HEK293T (cell line): Measurements from ENCODE around the gene SCT.

ENCODE experiments used
- ELF4 ChIP-seq: fragments of 450-650 bp; IDR thresholded peaks from 2 replicates; pipeline ENCODE4 v1.6.1; 2017; ENCODE audit warnings: antibody characterized with exemption
- FOXA1 ChIP-seq: fragments of 450-650 bp; IDR thresholded peaks from 2 replicates; pipeline ENCODE4 v1.6.1; 2016; ENCODE audit warnings: mild to moderate bottlenecking
- FOXK2 ChIP-seq: fragments of 450-650 bp; IDR thresholded peaks from 2 replicates; pipeline ENCODE4 v1.6.1; 2016; ENCODE audit warnings: mild to moderate bottlenecking
- FOXM1 ChIP-seq: fragments of 450-650 bp; IDR thresholded peaks from 2 replicates; pipeline ENCODE4 v1.6.1; 2017; ENCODE audit warnings: mild to moderate bottlenecking, borderline replicate concordance
- HDGF ChIP-seq: fragments of 450-650 bp; IDR thresholded peaks from 2 replicates; pipeline ENCODE4 v1.6.1; 2017; ENCODE audit warnings: antibody characterized with exemption, borderline replicate concordance
- L3MBTL2 ChIP-seq: fragments of 450-650 bp; conservative IDR thresholded peaks from 2 replicates; pipeline ENCODE4 v1.6.1; 2016; ENCODE audit warnings: mild to moderate bottlenecking
- LEF1 ChIP-seq: fragments of 450-650 bp; IDR thresholded peaks from 2 replicates; pipeline ENCODE4 v1.6.1; 2017; ENCODE audit warnings: mild to moderate bottlenecking, borderline replicate concordance
- SP1 ChIP-seq: fragments of 450-650 bp; IDR thresholded peaks from 2 replicates; pipeline ENCODE4 v1.6.1; 2017
- SUZ12 ChIP-seq: fragments of 450-650 bp; IDR thresholded peaks from 2 replicates; pipeline ENCODE4 v1.6.1; 2016; ENCODE audit warnings: mild to moderate bottlenecking
- TARDBP ChIP-seq: fragments of 450-650 bp; IDR thresholded peaks from 2 replicates; pipeline ENCODE4 v1.6.1; 2016
- ZNF384 ChIP-seq: fragments of 450-650 bp; IDR thresholded peaks from 2 replicates; pipeline ENCODE4 v1.6.1; 2016

DNA sequence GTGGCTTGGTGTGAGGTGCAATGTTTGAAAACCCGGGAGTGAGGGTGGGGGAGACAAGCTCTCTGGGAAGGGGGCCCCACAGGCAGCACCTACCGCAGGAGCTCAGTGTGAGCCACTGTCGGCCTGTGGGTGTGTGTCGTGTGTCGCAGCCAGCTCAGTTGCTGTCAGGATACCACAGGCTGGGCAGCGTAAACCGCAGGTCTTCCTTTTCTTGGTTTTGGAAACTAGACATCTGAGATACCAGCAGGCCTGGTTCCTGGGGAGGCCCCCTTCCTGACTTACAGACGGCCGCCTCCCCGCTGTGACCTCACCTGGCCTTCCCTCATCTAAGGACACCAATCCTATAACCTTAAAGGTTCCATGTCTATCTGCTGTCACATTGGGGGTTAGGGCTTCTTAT lies 30.6 kb downstream of the SCT start:
- TF ChIP-seq ZNF384 = no peak
- TF ChIP-seq FOXA1 = no peak
- no peak for TF ChIP-seq FOXM1
- TF ChIP-seq FOXK2 = no peak
- no peak for TF ChIP-seq SUZ12
- no peak for TF ChIP-seq SP1
- no peak for TF ChIP-seq TARDBP
- TF ChIP-seq HDGF = no peak
- TF ChIP-seq LEF1 = no peak
- no peak for TF ChIP-seq ELF4
- no peak for TF ChIP-seq L3MBTL2
